Hindlimb muscle (tissue), 1 donor: ENCODE measurements around the gene FCN1. TPM values are rescaled to one million over a fixed set of nuclear protein-coding genes. Genes with fewer than 3 reads are reported as not detected.

Experiments
- DNase-seq: peaks from one replicate; pipeline ENCODE4 v3.0.0-alpha.2; 2013
- polyA plus RNA-seq: library from polyadenylated mRNA; unstranded; fragments of 120-200 nt; gene quantifications from one replicate; pipeline ENCODE4 v1.2.1, GENCODE V29; 2013; ENCODE audit not compliant: insufficient read length

Gene FCN1
- polyA plus RNA-seq, 1 donor, result 3.8 TPM

GRCh38 chr9:134891053-134891452, 26.7 kb downstream of the FCN1 start:
- DNase-seq, result no peak

- no peak for DNase-seq
Measured at GRCh38 chr9:134890155-134890495, 27.6 kb downstream of the FCN1 start.

GRCh38 chr9:134889386-134890154, 28.1 kb downstream of the FCN1 start:
- DNase-seq, result no peak

- no peak for DNase-seq
Measured at GRCh38 chr9:134888603-134889190, 29.0 kb downstream of the FCN1 start.

GRCh38 chr9:134887686-134888602, 29.8 kb downstream of the FCN1 start:
- DNase-seq, result no peak

- no peak for DNase-seq
Measured at GRCh38 chr9:134887219-134887618, 30.5 kb downstream of the FCN1 start.

GRCh38 chr9:134886413-134886913, 31.2 kb downstream of the FCN1 start:
- DNase-seq, result no peak

GRCh38 chr9:134885679-134886412, 31.9 kb downstream of the FCN1 start:
- no peak for DNase-seq

GRCh38 chr9:134885001-134885678, 32.6 kb downstream of the FCN1 start:
- DNase-seq, result no peak

- DNase-seq, result no peak
Measured at GRCh38 chr9:134884492-134884891, 33.2 kb downstream of the FCN1 start.

- DNase-seq, result no peak
Measured at GRCh38 chr9:134883040-134883782, 34.5 kb downstream of the FCN1 start.

GRCh38 chr9:134882204-134882785, 35.4 kb downstream of the FCN1 start:
- DNase-seq, result no peak

- no peak for DNase-seq
Measured at GRCh38 chr9:134881313-134881670, 36.4 kb downstream of the FCN1 start.

GRCh38 chr9:134880484-134881312, 37.0 kb downstream of the FCN1 start, which contains the start of gene FCN2:
TSS of gene FCN2 (plus strand) at chr9:134880810. CDS start at chr9:134880822, 12 bp downstream.
- DNase-seq, result no peak

GRCh38 chr9:134879664-134880483, 37.8 kb downstream of the FCN1 start:
- DNase-seq, result no peak

GRCh38 chr9:134877541-134877940, 40.2 kb downstream of the FCN1 start:
- DNase-seq, result no peak

GRCh38 chr9:134875371-134875770, 42.3 kb downstream of the FCN1 start:
- no peak for DNase-seq

GRCh38 chr9:134872482-134873231, 45.1 kb downstream of the FCN1 start:
- DNase-seq, result no peak
